ENCODE measurements around the gene RPAP3.

Gene RPAP3

GRCh38 chr12:47705566-47706425 lies at the start of gene RPAP3:
RPAP3 (minus strand) TSS chr12:47706030; CDS start chr12:47702840, 3,190 bp downstream.
- DNase-seq (ENCODE audit: low read depth in 3 of 3): peak; percentile 96 to 99 (median 98)

- no peak for DNase-seq (ENCODE audit: low read depth in 3 of 3)
Observed at GRCh38 chr12:47754881-47755280, 49.1 kb upstream of the RPAP3 start.

GRCh38 chr12:47754126-47754525 lies 48.3 kb upstream of the RPAP3 start:
- DNase-seq (ENCODE audit: low read depth in 3 of 3): no peak

GRCh38 chr12:47753021-47754001 lies 47.5 kb upstream of the RPAP3 start:
- no peak for DNase-seq (ENCODE audit: low read depth in 3 of 3)

GRCh38 chr12:47752552-47752951 lies 46.7 kb upstream of the RPAP3 start:
- no peak for DNase-seq (ENCODE audit: low read depth in 3 of 3)

- no peak for DNase-seq (ENCODE audit: low read depth in 3 of 3)
Observed at GRCh38 chr12:47752121-47752520, 46.3 kb upstream of the RPAP3 start.

GRCh38 chr12:47751561-47751960 lies 45.7 kb upstream of the RPAP3 start:
- no peak for DNase-seq (ENCODE audit: low read depth in 3 of 3)

- DNase-seq (ENCODE audit: low read depth in 3 of 3): no peak
Observed at GRCh38 chr12:47750916-47751470, 45.2 kb upstream of the RPAP3 start.

GRCh38 chr12:47750229-47750798 lies 44.5 kb upstream of the RPAP3 start:
- no peak for DNase-seq (ENCODE audit: low read depth in 3 of 3)

- no peak for DNase-seq (ENCODE audit: low read depth in 3 of 3)
Observed at GRCh38 chr12:47748899-47749298, 43.1 kb upstream of the RPAP3 start.

- DNase-seq (ENCODE audit: low read depth in 3 of 3): no peak
Observed at GRCh38 chr12:47748507-47748828, 42.6 kb upstream of the RPAP3 start.

GRCh38 chr12:47747596-47748506 lies 42.0 kb upstream of the RPAP3 start:
- DNase-seq (ENCODE audit: low read depth in 3 of 3): no peak

- no peak for DNase-seq (ENCODE audit: low read depth in 3 of 3)
Observed at GRCh38 chr12:47747126-47747525, 41.3 kb upstream of the RPAP3 start.

GRCh38 chr12:47746523-47746922 lies 40.7 kb upstream of the RPAP3 start:
- DNase-seq (ENCODE audit: low read depth in 3 of 3): no peak

- no peak for DNase-seq (ENCODE audit: low read depth in 3 of 3)
Observed at GRCh38 chr12:47746073-47746472, 40.2 kb upstream of the RPAP3 start.

- no peak for DNase-seq (ENCODE audit: low read depth in 3 of 3)
Observed at GRCh38 chr12:47745485-47746041, 39.7 kb upstream of the RPAP3 start.

GRCh38 chr12:47744778-47745436 lies 39.1 kb upstream of the RPAP3 start:
- DNase-seq (ENCODE audit: low read depth in 3 of 3): no peak

- DNase-seq (ENCODE audit: low read depth in 3 of 3): peak in 1 of 3 donors; percentile 33
Observed at GRCh38 chr12:47744005-47744651, 38.3 kb upstream of the RPAP3 start.

GRCh38 chr12:47743311-47743860 lies 37.6 kb upstream of the RPAP3 start:
- DNase-seq (ENCODE audit: low read depth in 3 of 3): no peak
